Stomach (tissue), 4 donors: Measurements from ENCODE around the gene ZDHHC17.

Experiments used
- CTCF ChIP-seq, 7 experiments: fragments of 450-650 bp in 4 of 7; fragments of 200-600 bp in 3 of 7; sonication (generic) in 3 of 7; IDR thresholded peaks; one replicate each; pipeline ENCODE4 v1.5.1; 2016 to 2019; ENCODE audit warnings: antibody characterized with exemption in 7 of 7, control low read depth in 2 of 7, mild to moderate bottlenecking in 1 of 7
- EP300 ChIP-seq: sonication (generic); formaldehyde crosslinking; IDR thresholded peaks from one replicate; pipeline ENCODE4 v1.6.1; 2017; ENCODE audit warnings: antibody characterized with exemption
- POLR2A ChIP-seq, 4 donors: fragments of 450-650 bp; IDR thresholded peaks; one replicate each; pipeline ENCODE4 v1.6.1; 2016; ENCODE audit warnings: antibody characterized with exemption in 4 of 4, control low read depth in 2 of 4, mild to moderate bottlenecking in 1 of 4, moderate library complexity in 1 of 4
- POLR2AphosphoS5 ChIP-seq, 3 donors: sonication (generic); formaldehyde crosslinking; IDR thresholded peaks; one replicate each; pipeline ENCODE4 v1.6.1; 2016; ENCODE audit warnings: antibody characterized with exemption in 3 of 3

DNA sequence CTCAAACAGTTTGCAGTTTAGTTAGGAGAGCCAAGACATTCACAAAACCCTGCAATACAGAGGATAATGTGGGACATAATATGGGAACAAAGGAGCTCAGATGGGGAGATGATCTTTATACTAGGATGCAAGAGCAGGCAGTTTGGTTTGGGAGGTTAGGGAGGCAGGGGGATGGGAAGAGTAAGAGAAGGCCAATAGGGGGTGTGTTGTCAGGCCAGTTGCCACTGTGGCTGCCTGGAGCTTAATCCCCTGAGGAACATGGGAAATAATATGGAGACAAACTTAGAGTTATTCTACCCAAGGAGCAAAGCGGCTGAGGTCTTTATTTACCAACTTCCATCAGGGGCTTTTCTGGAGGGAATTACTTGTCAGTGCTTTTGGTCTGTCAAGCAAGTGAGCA is 124.9 kb downstream of the ZDHHC17 start:
- TF ChIP-seq POLR2A (IDR thresholded peaks at IDR 0.05), result no peak
- TF ChIP-seq CTCF (IDR thresholded peaks at IDR 0.05), result no peak
- TF ChIP-seq EP300, result no peak
- TF ChIP-seq POLR2AphosphoS5 (IDR thresholded peaks at IDR 0.05), result no peak
